ENCODE measurements around the gene RBM8A.

Gene RBM8A

GRCh38 chr1:145891587-145892485 is 35.4 kb downstream of the RBM8A start:
- peak overlapping the region; percentile 26 for H3K4me3 ChIP-seq (ENCODE audit: low read depth, low read length)
- TF ChIP-seq CTCF (IDR thresholded peaks at IDR 0.05; ENCODE audit: control insufficient read depth, extremely low read depth, insufficient read depth) = peak; percentile 86
- peak; percentile 95 for DNase-seq (ENCODE audit: low read depth)

GRCh38 chr1:145891143-145891542 is 36.1 kb downstream of the RBM8A start:
- no peak for TF ChIP-seq CTCF (IDR thresholded peaks at IDR 0.05; ENCODE audit: control insufficient read depth, extremely low read depth, insufficient read depth)
- peak overlapping the region; percentile 26 for H3K4me3 ChIP-seq (ENCODE audit: low read depth, low read length)
- peak; percentile 91 for DNase-seq (ENCODE audit: low read depth)

- DNase-seq (ENCODE audit: low read depth) = no peak
- H3K4me3 ChIP-seq (ENCODE audit: low read depth, low read length) = no peak overlapping the region
- TF ChIP-seq CTCF (IDR thresholded peaks at IDR 0.05; ENCODE audit: control insufficient read depth, extremely low read depth, insufficient read depth) = no peak
Measured at GRCh38 chr1:145889722-145890121, 37.6 kb downstream of the RBM8A start.

GRCh38 chr1:145887631-145888030 is 39.7 kb downstream of the RBM8A start:
- TF ChIP-seq CTCF (IDR thresholded peaks at IDR 0.05; ENCODE audit: control insufficient read depth, extremely low read depth, insufficient read depth) = no peak

GRCh38 chr1:145886816-145887215 is 40.5 kb downstream of the RBM8A start:
- DNase-seq (ENCODE audit: low read depth) = no peak
- TF ChIP-seq CTCF (IDR thresholded peaks at IDR 0.05; ENCODE audit: control insufficient read depth, extremely low read depth, insufficient read depth) = no peak
- H3K4me3 ChIP-seq (ENCODE audit: low read depth, low read length) = no peak overlapping the region

More at GRCh38 chr1:145887631-145888030, 39.7 kb downstream of the RBM8A start:
- no peak overlapping the region for H3K4me3 ChIP-seq (ENCODE audit: low read depth, low read length)
- DNase-seq (ENCODE audit: low read depth) = no peak

GRCh38 chr1:145886390-145886789 is 40.9 kb downstream of the RBM8A start:
- TF ChIP-seq CTCF (IDR thresholded peaks at IDR 0.05; ENCODE audit: control insufficient read depth, extremely low read depth, insufficient read depth) = no peak
- DNase-seq (ENCODE audit: low read depth) = no peak
- no peak overlapping the region; the same call in 1 of the 2 replicates for H3K4me3 ChIP-seq (ENCODE audit: low read depth, low read length)
